ENCODE results near the gene TES. TPM values are rescaled to one million over a fixed set of nuclear protein-coding genes. Genes with fewer than 3 reads are reported as not detected.

The TES gene
- total RNA-seq, 1 donor from 2014 or later, result 15.0 TPM

GRCh38 chr7:116231949-116232348 lies 21.6 kb downstream of the TES start:
- H3K9me3 Mint-ChIP-seq, result no peaks in the 10 kb centered on the region
- peak overlapping the region; percentile 91 for H3K27ac Mint-ChIP-seq (ENCODE audit: unreplicated experiment)

GRCh38 chr7:116232350-116232749 lies 22.0 kb downstream of the TES start:
- DNase-seq (ENCODE audit: low read depth, low spot score), result no peak
- H3K4me1 Mint-ChIP-seq, result peaks cover 25% of the 10 kb centered on the region
- no peaks in the 10 kb centered on the region for H3K27me3 Mint-ChIP-seq (ENCODE audit: low read depth)
- H3K9me3 Mint-ChIP-seq, result no peaks in the 10 kb centered on the region
- no peak overlapping the region for H3K4me3 Mint-ChIP-seq
- H3K27ac Mint-ChIP-seq (ENCODE audit: unreplicated experiment), result peak overlapping the region; percentile 91
- H3K36me3 Mint-ChIP-seq (ENCODE audit: low read depth), result no peaks in the 10 kb centered on the region
- TF ChIP-seq CTCF (conservative IDR thresholded peaks at IDR 0.05), result no peak

More at GRCh38 chr7:116231949-116232348, 21.6 kb downstream of the TES start:
- Mint-ChIP-seq H3K4me3 (no peak overlapping the region), H3K27me3 (ENCODE audit: low read depth) (no peaks in the 10 kb centered on the region), H3K4me1 (peaks cover 25% of the 10 kb centered on the region), H3K36me3 (ENCODE audit: low read depth) (no peaks in the 10 kb centered on the region)
- DNase-seq (ENCODE audit: low read depth, low spot score), result no peak
- TF ChIP-seq CTCF (conservative IDR thresholded peaks at IDR 0.05), result no peak

DNA sequence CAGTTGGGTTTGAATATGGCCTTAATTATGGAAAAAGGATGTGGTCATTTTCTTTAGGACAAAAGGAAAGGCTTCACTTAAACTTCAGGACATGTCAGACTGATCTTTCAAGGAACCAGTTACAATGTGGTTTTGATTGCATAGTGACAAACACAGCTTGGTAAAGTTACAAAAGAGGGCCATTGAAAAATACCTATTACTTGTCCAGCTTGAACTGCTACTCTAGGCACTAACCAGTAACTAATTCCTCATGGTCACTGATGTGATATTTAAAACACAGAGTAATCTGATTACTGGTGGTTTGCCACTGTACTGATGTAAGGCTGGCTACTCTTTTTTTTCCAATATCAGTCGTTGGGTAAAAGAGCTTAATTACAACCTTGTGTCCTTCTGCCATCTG lies 22.6 kb downstream of the TES start:
- no peak for TF ChIP-seq CTCF (conservative IDR thresholded peaks at IDR 0.05)
- no peak for DNase-seq (ENCODE audit: low read depth, low spot score)
- no peaks in the 10 kb centered on the region for H3K36me3 Mint-ChIP-seq (ENCODE audit: low read depth)
- H3K9me3 Mint-ChIP-seq, result no peaks in the 10 kb centered on the region
- H3K27me3 Mint-ChIP-seq (ENCODE audit: low read depth), result no peaks in the 10 kb centered on the region
- no peak overlapping the region for H3K27ac Mint-ChIP-seq (ENCODE audit: unreplicated experiment)
- H3K4me1 Mint-ChIP-seq, result peaks cover 25% of the 10 kb centered on the region
- no peak overlapping the region for H3K4me3 Mint-ChIP-seq

- no peaks in the 10 kb centered on the region for H3K9me3 Mint-ChIP-seq
- TF ChIP-seq CTCF (conservative IDR thresholded peaks at IDR 0.05), result no peak
- H3K27me3 Mint-ChIP-seq (ENCODE audit: low read depth), result no peaks in the 10 kb centered on the region
- no peak overlapping the region for H3K27ac Mint-ChIP-seq (ENCODE audit: unreplicated experiment)
- H3K4me3 Mint-ChIP-seq, result no peak overlapping the region
- peaks cover 32% of the 10 kb centered on the region for H3K4me1 Mint-ChIP-seq
- no peak for DNase-seq (ENCODE audit: low read depth, low spot score)
- H3K36me3 Mint-ChIP-seq (ENCODE audit: low read depth), result no peaks in the 10 kb centered on the region
These were observed 24.3 kb downstream of the TES start for GRCh38 chr7:116234517-116235200.

GRCh38 chr7:116235380-116235779 lies 25.0 kb downstream of the TES start:
- H3K4me1 Mint-ChIP-seq, result peaks cover 33% of the 10 kb centered on the region

More at GRCh38 chr7:116235380-116235779, 25.0 kb downstream of the TES start:
- Mint-ChIP-seq H3K27me3 (ENCODE audit: low read depth) (no peaks in the 10 kb centered on the region), H3K4me3 (no peak overlapping the region), H3K36me3 (ENCODE audit: low read depth) (no peaks in the 10 kb centered on the region), H3K9me3 (no peaks in the 10 kb centered on the region), H3K27ac (ENCODE audit: unreplicated experiment) (no peak overlapping the region)
- TF ChIP-seq CTCF (conservative IDR thresholded peaks at IDR 0.05), result no peak
- no peak for DNase-seq (ENCODE audit: low read depth, low spot score)
